ENCODE results near the gene CMKLR1. TPM values are rescaled to one million over a fixed set of nuclear protein-coding genes. Genes with fewer than 3 reads are reported as not detected.

The CMKLR1 gene
- polyA plus RNA-seq, 3 donors = 7.5 to 11.6 (median 7.9) TPM

GRCh38 chr12:108319277-108320234 lies 19.6 kb downstream of the CMKLR1 start:
- H3K9me3 Mint-ChIP-seq = peaks cover 0 to 5% (median 0%) of the 10 kb centered on the region in 7 donors
- H3K9ac ChIP-seq (ENCODE audit: insufficient read depth, low read length, poor library complexity, severe bottlenecking) = no peak overlapping the region
- peak overlapping the region in 1 of 2 donors; percentile 85 for H3K4me3 Mint-ChIP-seq
- H3K4me1 Mint-ChIP-seq = peaks cover 77% of the 10 kb centered on the region
- H3K27ac ChIP-seq (ENCODE audit: low read depth in 1 of 2, low read length in 2 of 2) = peak overlapping the region in 1 of 2 donors; percentile 96
- peak overlapping the region in 1 of 3 experiments; percentile 22 for H3K4me3 ChIP-seq (replicated peaks in 1 of 3; ENCODE audit: low read depth in 2 of 3, low read length in 3 of 3)
- no peak for TF ChIP-seq CTCF (IDR thresholded peaks at IDR 0.05)
- intact Hi-C loops (cut with micrococcal nuclease) = loop anchor here in 1 of 2 donors (10.0 kb wide), 1 partner anchor 305 kb away; no protein-coding TSS in a partner anchor
- peak overlapping the region in 6 of 7 donors; percentile 42 to 70 (median 52) for H3K27ac Mint-ChIP-seq
- WGBS (ENCODE audit: insufficient coverage) = 92% methylated on average over 2 of the region's 2 CpGs
- H4K20me1 ChIP-seq (ENCODE audit: insufficient read depth, low read length) = no peaks in the 10 kb centered on the region
- H3K27me3 Mint-ChIP-seq (ENCODE audit: low read depth in 3 of 3) = peaks cover 0 to 5% (median 3%) of the 10 kb centered on the region in 3 donors
- H3K36me3 Mint-ChIP-seq = peaks cover 0 to 7% of the 10 kb centered on the region in 2 donors
- H3K27me3 ChIP-seq (ENCODE audit: control insufficient read depth in 2 of 2, insufficient read depth in 2 of 2, low read length in 2 of 2) = no peaks in the 10 kb centered on the region
- no peaks in the 10 kb centered on the region for H3K36me3 ChIP-seq (replicated peaks in 1 of 2; ENCODE audit: control insufficient read depth in 1 of 2, insufficient read depth in 2 of 2, low read length in 2 of 2)
- H3K79me2 ChIP-seq (ENCODE audit: insufficient read depth, low read length) = no peaks in the 10 kb centered on the region
- peaks cover 65 to 72% of the 10 kb centered on the region in 2 donors for H3K4me1 ChIP-seq (ENCODE audit: control insufficient read depth in 1 of 2, insufficient read depth in 2 of 2, low read length in 2 of 2)
- H3K4me2 ChIP-seq (replicated peaks; ENCODE audit: extremely low read depth, low read length, poor library complexity, severe bottlenecking) = no peak overlapping the region
- no peaks in the 10 kb centered on the region for H3K9me3 ChIP-seq (replicated peaks in 1 of 2; ENCODE audit: control insufficient read depth in 1 of 2, insufficient read depth in 1 of 2, low read length in 2 of 2)
- no peak overlapping the region for H2AFZ ChIP-seq (ENCODE audit: insufficient read depth, low read depth, low read length, poor library complexity, severe bottlenecking)
- no peak for DNase-seq

GRCh38 chr12:108318472-108319275 lies 20.4 kb downstream of the CMKLR1 start:
- DNase-seq = no peak
- Histone ChIP-seq H3K4me2 (replicated peaks; ENCODE audit: extremely low read depth, low read length, poor library complexity, severe bottlenecking) (no peak overlapping the region), H2AFZ (ENCODE audit: insufficient read depth, low read depth, low read length, poor library complexity, severe bottlenecking) (no peak overlapping the region), H3K9me3 (replicated peaks in 1 of 2; ENCODE audit: control insufficient read depth in 1 of 2, insufficient read depth in 1 of 2, low read length in 2 of 2) (no peaks in the 10 kb centered on the region), H3K4me1 (ENCODE audit: control insufficient read depth in 1 of 2, insufficient read depth in 2 of 2, low read length in 2 of 2) (peaks cover 70 to 75% of the 10 kb centered on the region in 2 donors), H4K20me1 (ENCODE audit: insufficient read depth, low read length) (no peaks in the 10 kb centered on the region), H3K4me3 (replicated peaks in 1 of 3; ENCODE audit: low read depth in 2 of 3, low read length in 3 of 3) (peak overlapping the region in 1 of 3 experiments; percentile 22), H3K27me3 (ENCODE audit: control insufficient read depth in 2 of 2, insufficient read depth in 2 of 2, low read length in 2 of 2) (no peaks in the 10 kb centered on the region), H3K27ac (ENCODE audit: low read depth in 1 of 2, low read length in 2 of 2) (peak overlapping the region; percentile 40 to 96), H3K36me3 (replicated peaks in 1 of 2; ENCODE audit: control insufficient read depth in 1 of 2, insufficient read depth in 2 of 2, low read length in 2 of 2) (no peaks in the 10 kb centered on the region), H3K9ac (ENCODE audit: insufficient read depth, low read length, poor library complexity, severe bottlenecking) (no peak overlapping the region), H3K79me2 (ENCODE audit: insufficient read depth, low read length) (no peaks in the 10 kb centered on the region)
- H3K4me3 Mint-ChIP-seq = no peak overlapping the region
- peak overlapping the region; percentile 35 to 99 (median 71) for H3K27ac Mint-ChIP-seq
- TF ChIP-seq CTCF (IDR thresholded peaks at IDR 0.05) = no peak
- WGBS (ENCODE audit: insufficient coverage) = 94% methylated on average over 6 of the region's 6 CpGs
- intact Hi-C loops (cut with micrococcal nuclease) = loop anchor here in 1 of 2 donors (10.0 kb wide), 1 partner anchor 306 kb away; no protein-coding TSS in a partner anchor
- peaks cover 0 to 5% (median 0%) of the 10 kb centered on the region in 7 donors for H3K9me3 Mint-ChIP-seq
- peaks cover 81% of the 10 kb centered on the region for H3K4me1 Mint-ChIP-seq
- peaks cover 0 to 7% of the 10 kb centered on the region in 2 donors for H3K36me3 Mint-ChIP-seq
- peaks cover 0 to 3% (median 3%) of the 10 kb centered on the region in 3 donors for H3K27me3 Mint-ChIP-seq (ENCODE audit: low read depth in 3 of 3)
